HepG2 (cell line): Measurements from ENCODE around the gene RMND5A. TPM values are rescaled to one million over a fixed set of nuclear protein-coding genes. Genes with fewer than 3 reads are reported as not detected.
A peak's percentile ranks its signal among the peaks of the same experiment; 100 is the strongest.

Experiments
- BRCA1 ChIP-seq: sonication (generic); formaldehyde crosslinking; IDR thresholded peaks from 2 replicates; pipeline ENCODE4 v1.4.0; 2020; ENCODE audit warnings: missing genetic modification reagents
- HOXA3 ChIP-seq: sonication (generic); formaldehyde crosslinking; IDR thresholded peaks from 2 replicates; pipeline ENCODE4 v1.5.0; 2020; ENCODE audit warnings: missing genetic modification reagents
- TCF7L2 ChIP-seq: IDR thresholded peaks from 2 replicates; pipeline ENCODE4 v1.6.1; 2011; ENCODE audit warnings: mild to moderate bottlenecking, low read depth, low read length, moderate library complexity
- YEATS4 ChIP-seq: sonication (generic); formaldehyde crosslinking; IDR thresholded peaks from 2 replicates; pipeline ENCODE4 v1.4.0; 2020; ENCODE audit warnings: missing genetic modification reagents, borderline replicate concordance
- ZNF251 ChIP-seq: sonication (generic); formaldehyde crosslinking; IDR thresholded peaks from 2 replicates; pipeline ENCODE4 v1.9.0; 2021; ENCODE audit warnings: mild to moderate bottlenecking, missing genetic modification reagents
- ZNF629 ChIP-seq: sonication (generic); formaldehyde crosslinking; conservative IDR thresholded peaks from 2 replicates; pipeline ENCODE4 v1.5.0; 2020; ENCODE audit warnings: missing genetic modification reagents
- ZNF766 ChIP-seq: sonication (generic); formaldehyde crosslinking; IDR thresholded peaks from 2 replicates; pipeline ENCODE4 v1.5.0; 2020; ENCODE audit warnings: missing genetic modification reagents, borderline replicate concordance
- polyA plus RNA-seq, 8 experiments: library from polyadenylated mRNA; depleted of rRNA in 3 of 8; stranded (reverse) in 7 of 8; unstranded in 1 of 8; fragments of >200 nt; fragmentation: Illumina TruSeq in 4 of 8; extraction: Trizol in 4 of 8; gene quantifications; 2 replicates each; pipeline versions ENCODE4 v1.2.1 to v1.2.3, GENCODE V29; 2011 to 2016; ENCODE audit warnings: low read depth in 4 of 8, missing spikeins in 1 of 8, mixed read lengths in 1 of 8; ENCODE audit not compliant: insufficient read depth in 1 of 8
- total RNA-seq, 5 experiments: library from RNA; depleted of rRNA; stranded (reverse); fragments of >200 nt; fragmentation: Illumina TruSeq; extraction: Trizol; gene quantifications; 2 replicates each; pipeline ENCODE4 v1.2.3, GENCODE V29; 2016; ENCODE audit warnings: low read depth in 1 of 5
- TF ChIP-seq, protein P1 (sequence below): sonication (generic); formaldehyde crosslinking; IDR thresholded peaks from 2 replicates; pipeline ENCODE4 v1.4.0; 2020; ENCODE audit warnings: missing genetic modification reagents
- TF ChIP-seq, protein P2 (sequence below): sonication (generic); formaldehyde crosslinking; IDR thresholded peaks from 2 replicates; pipeline ENCODE4 v1.4.0; 2020; ENCODE audit warnings: mild to moderate bottlenecking, missing genetic modification reagents
- TF ChIP-seq, protein P3 (sequence below): sonication (generic); formaldehyde crosslinking; IDR thresholded peaks from 2 replicates; pipeline ENCODE4 v1.9.0; 2022; ENCODE audit warnings: missing genetic modification reagents, mild to moderate bottlenecking, borderline replicate concordance
- TF ChIP-seq, protein P4 (sequence below): sonication (generic); formaldehyde crosslinking; IDR thresholded peaks from 2 replicates; pipeline ENCODE4 v1.4.0; 2020; ENCODE audit warnings: missing genetic modification reagents, borderline replicate concordance
- TF ChIP-seq, protein P5 (sequence below): sonication (generic); formaldehyde crosslinking; IDR thresholded peaks from 2 replicates; pipeline ENCODE4 v1.4.0; 2020; ENCODE audit warnings: mild to moderate bottlenecking, low read depth, missing genetic modification reagents

RMND5A gene
- total and polyA plus RNA-seq, 2 of the 13 experiments (the other 11 are each of a cell fraction or from before 2014, with no cell fraction given), result 31.0 to 66.4 TPM

DNA sequence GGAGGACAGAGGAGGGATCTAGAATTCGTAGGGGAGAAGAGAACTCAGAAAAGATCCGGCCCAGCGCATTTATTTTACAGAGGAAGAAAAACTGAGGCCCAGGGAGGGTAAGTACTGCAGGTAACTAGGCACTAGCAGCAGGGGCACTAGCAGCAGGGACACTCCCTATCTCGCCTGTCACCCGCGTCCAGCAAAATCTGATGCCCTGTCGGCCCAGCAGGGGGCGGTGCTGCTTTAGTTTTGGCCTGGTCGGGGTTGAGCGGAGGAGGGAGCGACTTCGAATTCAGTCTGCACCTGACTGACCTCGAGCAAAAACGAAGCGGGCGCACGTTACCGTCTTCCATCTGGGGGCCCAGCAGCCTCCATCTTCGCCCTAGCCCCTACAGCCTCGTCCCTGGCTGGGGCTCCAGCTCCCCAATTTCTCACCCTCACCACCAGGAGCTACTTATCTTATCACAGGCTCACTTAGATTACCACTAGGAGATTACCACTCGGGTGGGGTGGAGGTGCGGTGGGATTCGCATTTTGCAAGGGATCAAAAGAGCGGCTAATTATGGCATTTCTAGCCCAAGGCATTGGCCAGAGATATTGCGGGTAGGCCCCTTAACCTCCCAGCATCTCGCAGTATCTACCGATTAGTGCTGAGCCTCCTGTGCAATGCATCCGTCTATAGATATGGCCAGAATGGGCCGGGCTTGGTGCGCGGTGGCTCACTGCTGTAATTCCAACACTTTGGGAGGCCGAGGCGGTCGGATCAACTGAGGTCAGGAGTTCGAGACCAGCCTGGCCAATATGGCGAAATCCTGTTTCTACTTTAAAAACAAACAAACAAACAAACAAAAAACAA, 88.4 kb downstream of the RMND5A start (continued):
- TF ChIP-seq HOXA3 (peak; percentile 38; the same call in 1 of the 2 replicates), ZNF251 (CRISPR knock-in tag) (no peak), BRCA1 (CRISPR knock-in tag) (0 out of 2 replicates have a peak, but pooled peaks have one; percentile 36), YEATS4 (CRISPR knock-in tag) (0 out of 2 replicates have a peak, but pooled peaks have one; percentile 21), TCF7L2 (no peak), ZNF629 (no peak; the same call in 1 of the 2 replicates), ZNF766 (CRISPR knock-in tag) (no peak)
- TF ChIP-seq, protein P1, sequence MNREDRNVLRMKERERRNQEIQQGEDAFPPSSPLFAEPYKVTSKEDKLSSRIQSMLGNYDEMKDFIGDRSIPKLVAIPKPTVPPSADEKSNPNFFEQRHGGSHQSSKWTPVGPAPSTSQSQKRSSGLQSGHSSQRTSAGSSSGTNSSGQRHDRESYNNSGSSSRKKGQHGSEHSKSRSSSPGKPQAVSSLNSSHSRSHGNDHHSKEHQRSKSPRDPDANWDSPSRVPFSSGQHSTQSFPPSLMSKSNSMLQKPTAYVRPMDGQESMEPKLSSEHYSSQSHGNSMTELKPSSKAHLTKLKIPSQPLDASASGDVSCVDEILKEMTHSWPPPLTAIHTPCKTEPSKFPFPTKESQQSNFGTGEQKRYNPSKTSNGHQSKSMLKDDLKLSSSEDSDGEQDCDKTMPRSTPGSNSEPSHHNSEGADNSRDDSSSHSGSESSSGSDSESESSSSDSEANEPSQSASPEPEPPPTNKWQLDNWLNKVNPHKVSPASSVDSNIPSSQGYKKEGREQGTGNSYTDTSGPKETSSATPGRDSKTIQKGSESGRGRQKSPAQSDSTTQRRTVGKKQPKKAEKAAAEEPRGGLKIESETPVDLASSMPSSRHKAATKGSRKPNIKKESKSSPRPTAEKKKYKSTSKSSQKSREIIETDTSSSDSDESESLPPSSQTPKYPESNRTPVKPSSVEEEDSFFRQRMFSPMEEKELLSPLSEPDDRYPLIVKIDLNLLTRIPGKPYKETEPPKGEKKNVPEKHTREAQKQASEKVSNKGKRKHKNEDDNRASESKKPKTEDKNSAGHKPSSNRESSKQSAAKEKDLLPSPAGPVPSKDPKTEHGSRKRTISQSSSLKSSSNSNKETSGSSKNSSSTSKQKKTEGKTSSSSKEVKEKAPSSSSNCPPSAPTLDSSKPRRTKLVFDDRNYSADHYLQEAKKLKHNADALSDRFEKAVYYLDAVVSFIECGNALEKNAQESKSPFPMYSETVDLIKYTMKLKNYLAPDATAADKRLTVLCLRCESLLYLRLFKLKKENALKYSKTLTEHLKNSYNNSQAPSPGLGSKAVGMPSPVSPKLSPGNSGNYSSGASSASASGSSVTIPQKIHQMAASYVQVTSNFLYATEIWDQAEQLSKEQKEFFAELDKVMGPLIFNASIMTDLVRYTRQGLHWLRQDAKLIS, result 0 out of 2 replicates have a peak, but pooled peaks have one; percentile 43
- TF ChIP-seq, protein P2, sequence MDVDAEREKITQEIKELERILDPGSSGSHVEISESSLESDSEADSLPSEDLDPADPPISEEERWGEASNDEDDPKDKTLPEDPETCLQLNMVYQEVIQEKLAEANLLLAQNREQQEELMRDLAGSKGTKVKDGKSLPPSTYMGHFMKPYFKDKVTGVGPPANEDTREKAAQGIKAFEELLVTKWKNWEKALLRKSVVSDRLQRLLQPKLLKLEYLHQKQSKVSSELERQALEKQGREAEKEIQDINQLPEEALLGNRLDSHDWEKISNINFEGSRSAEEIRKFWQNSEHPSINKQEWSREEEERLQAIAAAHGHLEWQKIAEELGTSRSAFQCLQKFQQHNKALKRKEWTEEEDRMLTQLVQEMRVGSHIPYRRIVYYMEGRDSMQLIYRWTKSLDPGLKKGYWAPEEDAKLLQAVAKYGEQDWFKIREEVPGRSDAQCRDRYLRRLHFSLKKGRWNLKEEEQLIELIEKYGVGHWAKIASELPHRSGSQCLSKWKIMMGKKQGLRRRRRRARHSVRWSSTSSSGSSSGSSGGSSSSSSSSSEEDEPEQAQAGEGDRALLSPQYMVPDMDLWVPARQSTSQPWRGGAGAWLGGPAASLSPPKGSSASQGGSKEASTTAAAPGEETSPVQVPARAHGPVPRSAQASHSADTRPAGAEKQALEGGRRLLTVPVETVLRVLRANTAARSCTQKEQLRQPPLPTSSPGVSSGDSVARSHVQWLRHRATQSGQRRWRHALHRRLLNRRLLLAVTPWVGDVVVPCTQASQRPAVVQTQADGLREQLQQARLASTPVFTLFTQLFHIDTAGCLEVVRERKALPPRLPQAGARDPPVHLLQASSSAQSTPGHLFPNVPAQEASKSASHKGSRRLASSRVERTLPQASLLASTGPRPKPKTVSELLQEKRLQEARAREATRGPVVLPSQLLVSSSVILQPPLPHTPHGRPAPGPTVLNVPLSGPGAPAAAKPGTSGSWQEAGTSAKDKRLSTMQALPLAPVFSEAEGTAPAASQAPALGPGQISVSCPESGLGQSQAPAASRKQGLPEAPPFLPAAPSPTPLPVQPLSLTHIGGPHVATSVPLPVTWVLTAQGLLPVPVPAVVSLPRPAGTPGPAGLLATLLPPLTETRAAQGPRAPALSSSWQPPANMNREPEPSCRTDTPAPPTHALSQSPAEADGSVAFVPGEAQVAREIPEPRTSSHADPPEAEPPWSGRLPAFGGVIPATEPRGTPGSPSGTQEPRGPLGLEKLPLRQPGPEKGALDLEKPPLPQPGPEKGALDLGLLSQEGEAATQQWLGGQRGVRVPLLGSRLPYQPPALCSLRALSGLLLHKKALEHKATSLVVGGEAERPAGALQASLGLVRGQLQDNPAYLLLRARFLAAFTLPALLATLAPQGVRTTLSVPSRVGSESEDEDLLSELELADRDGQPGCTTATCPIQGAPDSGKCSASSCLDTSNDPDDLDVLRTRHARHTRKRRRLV (CRISPR knock-in tag), result no peak
- TF ChIP-seq, protein P3, sequence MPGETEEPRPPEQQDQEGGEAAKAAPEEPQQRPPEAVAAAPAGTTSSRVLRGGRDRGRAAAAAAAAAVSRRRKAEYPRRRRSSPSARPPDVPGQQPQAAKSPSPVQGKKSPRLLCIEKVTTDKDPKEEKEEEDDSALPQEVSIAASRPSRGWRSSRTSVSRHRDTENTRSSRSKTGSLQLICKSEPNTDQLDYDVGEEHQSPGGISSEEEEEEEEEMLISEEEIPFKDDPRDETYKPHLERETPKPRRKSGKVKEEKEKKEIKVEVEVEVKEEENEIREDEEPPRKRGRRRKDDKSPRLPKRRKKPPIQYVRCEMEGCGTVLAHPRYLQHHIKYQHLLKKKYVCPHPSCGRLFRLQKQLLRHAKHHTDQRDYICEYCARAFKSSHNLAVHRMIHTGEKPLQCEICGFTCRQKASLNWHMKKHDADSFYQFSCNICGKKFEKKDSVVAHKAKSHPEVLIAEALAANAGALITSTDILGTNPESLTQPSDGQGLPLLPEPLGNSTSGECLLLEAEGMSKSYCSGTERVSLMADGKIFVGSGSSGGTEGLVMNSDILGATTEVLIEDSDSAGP (CRISPR knock-in tag), result peak; percentile 87
- TF ChIP-seq, protein P4, sequence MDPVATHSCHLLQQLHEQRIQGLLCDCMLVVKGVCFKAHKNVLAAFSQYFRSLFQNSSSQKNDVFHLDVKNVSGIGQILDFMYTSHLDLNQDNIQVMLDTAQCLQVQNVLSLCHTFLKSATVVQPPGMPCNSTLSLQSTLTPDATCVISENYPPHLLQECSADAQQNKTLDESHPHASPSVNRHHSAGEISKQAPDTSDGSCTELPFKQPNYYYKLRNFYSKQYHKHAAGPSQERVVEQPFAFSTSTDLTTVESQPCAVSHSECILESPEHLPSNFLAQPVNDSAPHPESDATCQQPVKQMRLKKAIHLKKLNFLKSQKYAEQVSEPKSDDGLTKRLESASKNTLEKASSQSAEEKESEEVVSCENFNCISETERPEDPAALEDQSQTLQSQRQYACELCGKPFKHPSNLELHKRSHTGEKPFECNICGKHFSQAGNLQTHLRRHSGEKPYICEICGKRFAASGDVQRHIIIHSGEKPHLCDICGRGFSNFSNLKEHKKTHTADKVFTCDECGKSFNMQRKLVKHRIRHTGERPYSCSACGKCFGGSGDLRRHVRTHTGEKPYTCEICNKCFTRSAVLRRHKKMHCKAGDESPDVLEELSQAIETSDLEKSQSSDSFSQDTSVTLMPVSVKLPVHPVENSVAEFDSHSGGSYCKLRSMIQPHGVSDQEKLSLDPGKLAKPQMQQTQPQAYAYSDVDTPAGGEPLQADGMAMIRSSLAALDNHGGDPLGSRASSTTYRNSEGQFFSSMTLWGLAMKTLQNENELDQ (CRISPR knock-in tag), result no peak
- TF ChIP-seq, protein P5, sequence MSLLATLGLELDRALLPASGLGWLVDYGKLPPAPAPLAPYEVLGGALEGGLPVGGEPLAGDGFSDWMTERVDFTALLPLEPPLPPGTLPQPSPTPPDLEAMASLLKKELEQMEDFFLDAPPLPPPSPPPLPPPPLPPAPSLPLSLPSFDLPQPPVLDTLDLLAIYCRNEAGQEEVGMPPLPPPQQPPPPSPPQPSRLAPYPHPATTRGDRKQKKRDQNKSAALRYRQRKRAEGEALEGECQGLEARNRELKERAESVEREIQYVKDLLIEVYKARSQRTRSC (CRISPR knock-in tag), result no peak
